KOPT-K1 (cell line): ENCODE data around the gene PNCK.
"Not testable (repeated sequence)": the region's sequence is repeated elsewhere in the genome, so short reads cannot be mapped to it uniquely, and the experiment has no call there.

Experiments
- H3K27ac ChIP-seq: fragments of 200-600 bp; sonication (generic); 2 replicates; pipeline ENCODE4 v1.5.1; 2016; ENCODE audit warnings: antibody characterized with exemption, mild to moderate bottlenecking, low read depth, low read length; ENCODE audit not compliant: poor library complexity, severe bottlenecking
- H3K36me3 ChIP-seq: fragments of 200-600 bp; sonication (generic); 2 replicates; pipeline ENCODE4 v1.5.1; 2017; ENCODE audit warnings: antibody characterized with exemption, mild to moderate bottlenecking, low read length, moderate library complexity; ENCODE audit not compliant: insufficient read depth
- H3K9me3 ChIP-seq: fragments of 200-600 bp; sonication (generic); 2 replicates; pipeline ENCODE4 v1.5.1; 2017; ENCODE audit warnings: antibody characterized with exemption, low read length, mild to moderate bottlenecking; ENCODE audit not compliant: insufficient read depth, poor library complexity, severe bottlenecking

PNCK gene

DNA sequence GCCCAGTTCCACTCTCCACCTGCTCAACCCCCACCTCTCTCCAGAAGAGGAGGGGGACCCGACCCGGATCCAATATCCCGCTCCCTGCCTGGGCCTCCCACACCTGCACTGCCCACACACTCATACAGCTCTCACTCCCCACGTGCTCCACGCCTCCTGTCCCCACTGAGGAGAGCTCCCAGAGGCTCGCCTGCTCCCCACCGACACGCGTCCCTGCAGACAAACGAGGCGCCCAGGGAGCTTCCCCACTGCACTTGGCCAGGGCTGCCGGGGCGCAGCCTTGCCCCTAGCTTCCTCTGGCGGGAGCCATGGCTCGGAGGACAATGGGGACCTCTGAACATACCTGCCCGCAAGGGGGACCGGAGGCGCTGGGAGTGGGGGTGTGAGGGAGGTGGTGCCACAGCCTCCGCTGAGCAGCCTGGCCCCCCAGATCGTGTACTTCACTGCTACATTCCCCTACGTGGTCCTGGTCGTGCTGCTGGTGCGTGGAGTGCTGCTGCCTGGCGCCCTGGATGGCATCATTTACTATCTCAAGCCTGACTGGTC, 19.1 kb upstream of the PNCK start:
- H3K9me3 ChIP-seq: no peaks in the 10 kb centered on the region
- peaks cover 6% of the 10 kb centered on the region; the same call in 1 of the 2 replicates for H3K36me3 ChIP-seq
- H3K27ac ChIP-seq: no peak overlapping the region

GRCh38 chrX:153692003-153692402, 18.4 kb upstream of the PNCK start:
- H3K27ac ChIP-seq: no peak overlapping the region
- H3K9me3 ChIP-seq: no peaks in the 10 kb centered on the region
- no peaks in the 10 kb centered on the region; the same call in 1 of the 2 replicates for H3K36me3 ChIP-seq

- H3K9me3 ChIP-seq, H3K36me3 ChIP-seq: not testable (repeated sequence)
These were observed 17.6 kb upstream of the PNCK start for GRCh38 chrX:153691032-153691827.

DNA sequence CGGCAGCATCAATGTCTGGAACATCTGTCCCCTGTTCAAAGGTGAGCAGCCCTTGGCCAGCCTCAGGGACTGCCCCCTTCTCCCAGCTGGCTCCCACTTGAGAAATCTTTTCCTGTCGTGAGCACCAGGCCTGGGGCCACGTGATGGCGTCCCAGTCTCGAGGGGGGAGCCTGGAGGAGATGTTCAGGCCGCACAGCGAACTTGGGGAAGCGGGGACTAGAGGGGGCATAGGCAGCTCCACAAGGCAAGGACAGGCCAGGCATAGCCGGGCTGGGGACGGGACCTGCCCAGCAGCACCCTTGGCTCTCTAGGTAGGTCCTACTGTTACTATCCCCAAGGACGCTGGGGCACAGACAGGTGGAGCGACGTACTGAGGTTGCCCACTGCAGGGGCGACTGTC, 16.9 kb upstream of the PNCK start:
- no peaks in the 10 kb centered on the region; the same call in 1 of the 2 replicates for H3K36me3 ChIP-seq
- no peaks in the 10 kb centered on the region for H3K9me3 ChIP-seq
- H3K27ac ChIP-seq: no peak overlapping the region

More at GRCh38 chrX:153691032-153691827, 17.6 kb upstream of the PNCK start:
- not testable (repeated sequence) for H3K27ac ChIP-seq

DNA sequence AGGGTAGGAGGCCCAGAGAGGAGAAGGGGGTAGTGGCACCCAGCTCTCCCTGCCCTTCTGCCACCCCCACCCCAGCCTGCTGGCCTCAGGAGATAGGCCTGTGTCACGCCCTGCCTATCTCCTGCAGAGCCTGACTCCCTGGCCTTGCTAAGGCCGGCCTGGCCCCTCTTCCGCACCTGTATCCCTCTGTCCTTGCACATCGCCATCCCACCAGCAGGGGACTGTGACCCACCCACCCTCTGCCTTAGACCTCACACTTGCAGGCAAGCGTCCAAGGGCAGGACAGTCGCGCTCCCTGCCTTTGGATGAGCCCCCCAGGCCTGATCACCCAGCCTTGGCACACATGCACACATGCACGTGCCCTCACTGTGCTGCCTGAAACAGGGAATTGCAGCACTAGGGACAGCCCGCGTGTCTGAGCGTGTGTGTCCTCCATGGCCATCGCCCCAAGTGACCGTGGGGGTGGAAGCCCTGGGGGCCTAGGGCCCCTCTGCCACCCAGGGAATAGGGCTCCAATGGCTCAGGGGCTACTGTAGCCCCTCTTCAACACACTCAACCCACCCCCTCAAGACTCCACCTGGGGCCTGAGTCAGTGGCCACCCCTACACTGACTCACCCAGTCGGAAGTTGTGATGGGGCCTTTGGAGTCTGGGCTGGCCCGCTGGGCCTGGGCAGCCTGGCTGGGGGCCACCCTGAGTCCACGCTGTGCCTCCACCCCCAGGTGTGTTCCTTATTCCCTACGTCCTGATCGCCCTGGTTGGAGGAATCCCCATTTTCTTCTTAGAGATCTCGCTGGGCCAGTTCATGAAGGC, 16.2 kb upstream of the PNCK start:
- Histone ChIP-seq H3K9me3 (no peaks in the 10 kb centered on the region), H3K27ac (no peak overlapping the region), H3K36me3 (no peaks in the 10 kb centered on the region)

DNA sequence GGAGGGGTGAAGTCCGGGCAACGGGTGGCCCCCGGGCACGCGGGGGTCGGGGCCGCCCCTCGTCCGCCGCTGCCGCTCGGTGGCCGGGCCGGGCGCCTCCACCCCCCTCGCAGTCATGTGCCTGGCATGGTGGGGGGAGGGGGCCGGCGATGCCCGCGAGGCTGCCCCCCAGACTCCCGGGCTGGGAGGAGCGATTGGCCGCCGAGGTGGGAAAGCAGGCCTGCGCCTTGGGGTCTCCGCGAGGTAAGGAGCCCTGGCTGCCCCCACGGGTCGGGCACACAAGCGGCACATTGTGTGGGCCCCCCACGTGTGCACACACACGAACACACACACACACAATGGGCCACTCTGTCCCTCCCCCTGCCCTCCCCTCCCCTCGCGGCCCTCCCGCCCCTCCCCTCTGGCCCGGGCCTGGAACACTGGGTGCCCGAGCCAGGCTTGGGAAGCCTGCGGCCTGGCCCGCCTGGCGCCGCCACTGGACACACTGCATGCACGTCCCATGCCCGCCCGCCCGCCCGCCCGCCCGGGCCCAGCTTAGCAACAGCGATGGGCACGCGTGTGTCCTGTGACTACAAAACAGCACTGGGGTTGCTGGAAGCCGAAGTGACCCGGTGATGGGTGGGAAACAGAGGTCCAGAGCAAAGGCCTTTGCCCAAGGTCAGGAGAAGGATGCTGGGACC, 15.4 kb upstream of the PNCK start:
- Histone ChIP-seq H3K27ac (no peak overlapping the region), H3K9me3 (no peaks in the 10 kb centered on the region), H3K36me3 (no peaks in the 10 kb centered on the region)

GRCh38 chrX:153688506-153688905, 14.9 kb upstream of the PNCK start:
- Histone ChIP-seq H3K9me3 (peaks cover 5% of the 10 kb centered on the region), H3K36me3 (no peaks in the 10 kb centered on the region), H3K27ac (no peak overlapping the region)

GRCh38 chrX:153688071-153688470, 14.5 kb upstream of the PNCK start:
- no peaks in the 10 kb centered on the region for H3K36me3 ChIP-seq
- no peak overlapping the region for H3K27ac ChIP-seq
- peaks cover 6% of the 10 kb centered on the region for H3K9me3 ChIP-seq

DNA sequence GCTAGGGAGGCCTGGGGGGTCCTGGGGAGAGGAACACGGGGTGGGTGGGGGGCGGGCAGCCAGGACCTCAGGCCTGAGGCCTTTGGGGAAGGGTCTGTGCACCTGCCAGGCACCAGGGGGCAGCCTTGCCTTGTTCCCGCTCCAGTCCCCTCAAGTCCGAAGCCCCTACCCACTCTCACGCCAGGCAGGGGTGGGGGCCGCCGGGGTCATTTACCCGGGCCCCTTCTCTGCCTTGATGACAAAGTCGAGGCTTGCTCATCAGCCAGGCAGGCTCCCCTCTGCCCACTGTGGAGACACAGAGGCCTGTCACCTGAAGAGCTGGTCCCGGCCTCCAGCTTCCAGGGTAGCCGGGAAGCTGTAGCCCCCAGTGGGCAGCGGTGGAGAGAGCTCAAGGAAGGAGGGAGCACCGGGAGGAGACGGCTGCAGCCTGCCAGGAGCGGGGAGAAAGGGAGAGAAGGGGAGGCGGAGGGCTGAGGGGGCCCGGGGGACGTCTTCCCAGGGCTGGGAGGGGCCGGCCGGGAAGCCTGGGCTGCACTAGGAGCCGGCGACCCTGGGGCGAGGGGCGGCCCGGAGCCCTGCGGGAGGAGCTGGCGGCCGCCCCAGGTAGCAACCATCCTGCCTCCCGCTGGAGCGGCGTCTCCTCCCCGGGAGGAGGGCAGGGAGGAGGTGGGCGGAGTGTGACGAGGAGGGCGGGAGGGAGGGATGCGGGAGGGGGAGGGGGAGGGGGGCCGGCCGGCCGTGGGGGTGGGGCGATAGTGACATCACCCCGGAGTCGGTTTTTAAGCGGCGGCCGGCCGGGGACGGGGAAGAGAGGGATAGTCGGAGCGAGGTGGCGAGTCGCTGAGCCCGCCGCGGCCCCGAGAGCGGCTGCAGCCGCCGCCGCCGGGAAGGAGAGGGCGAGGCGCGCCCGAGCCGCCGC, 13.8 kb upstream of the PNCK start, which contains the start of gene SLC6A8:
Gene SLC6A8 (plus strand): TSS at position 806 of the 919 bp plus-strand sequence. CDS start 649 bp downstream, outside the sequence.
- Histone ChIP-seq H3K27ac (no peak within 1 kb of the TSS), H3K36me3 (no peaks in the 10 kb centered on the region)

GRCh38 chrX:153686711-153687110, 13.1 kb upstream of the PNCK start:
- H3K9me3 ChIP-seq: peaks cover 6% of the 10 kb centered on the region
- H3K36me3 ChIP-seq: no peaks in the 10 kb centered on the region
- H3K27ac ChIP-seq: no peak overlapping the region

More for the DNA sequence above, 13.8 kb upstream of the PNCK start, which contains the start of gene SLC6A8:
- H3K9me3 ChIP-seq: peaks cover 6% of the 10 kb centered on the region

- Histone ChIP-seq H3K9me3 (peaks cover 6% of the 10 kb centered on the region), H3K36me3 (no peaks in the 10 kb centered on the region), H3K27ac (no peak overlapping the region)
These were observed 12.4 kb upstream of the PNCK start for GRCh38 chrX:153685751-153686696.

DNA sequence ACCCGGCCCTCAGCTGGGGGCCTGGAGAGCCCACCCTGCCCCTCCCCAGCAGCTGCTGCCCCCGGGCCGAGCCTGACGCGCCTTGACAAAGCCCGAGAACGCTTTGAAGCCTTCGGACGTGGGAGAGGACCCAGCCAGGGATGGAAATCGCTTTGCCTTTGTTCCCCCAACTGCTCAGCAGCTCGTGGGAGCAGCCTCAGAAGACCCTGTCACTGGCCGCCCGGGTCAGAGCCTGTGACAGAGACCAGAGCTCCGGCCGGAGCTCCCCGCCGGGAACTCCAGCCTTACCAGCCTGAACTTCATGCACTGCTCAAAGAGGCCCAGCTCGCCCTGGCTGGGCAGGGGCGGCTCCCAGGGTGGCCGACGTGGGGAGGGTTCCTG, 11.5 kb upstream of the PNCK start:
- H3K27ac ChIP-seq: no peak overlapping the region
- no peaks in the 10 kb centered on the region for H3K36me3 ChIP-seq
- peaks cover 6% of the 10 kb centered on the region for H3K9me3 ChIP-seq

DNA sequence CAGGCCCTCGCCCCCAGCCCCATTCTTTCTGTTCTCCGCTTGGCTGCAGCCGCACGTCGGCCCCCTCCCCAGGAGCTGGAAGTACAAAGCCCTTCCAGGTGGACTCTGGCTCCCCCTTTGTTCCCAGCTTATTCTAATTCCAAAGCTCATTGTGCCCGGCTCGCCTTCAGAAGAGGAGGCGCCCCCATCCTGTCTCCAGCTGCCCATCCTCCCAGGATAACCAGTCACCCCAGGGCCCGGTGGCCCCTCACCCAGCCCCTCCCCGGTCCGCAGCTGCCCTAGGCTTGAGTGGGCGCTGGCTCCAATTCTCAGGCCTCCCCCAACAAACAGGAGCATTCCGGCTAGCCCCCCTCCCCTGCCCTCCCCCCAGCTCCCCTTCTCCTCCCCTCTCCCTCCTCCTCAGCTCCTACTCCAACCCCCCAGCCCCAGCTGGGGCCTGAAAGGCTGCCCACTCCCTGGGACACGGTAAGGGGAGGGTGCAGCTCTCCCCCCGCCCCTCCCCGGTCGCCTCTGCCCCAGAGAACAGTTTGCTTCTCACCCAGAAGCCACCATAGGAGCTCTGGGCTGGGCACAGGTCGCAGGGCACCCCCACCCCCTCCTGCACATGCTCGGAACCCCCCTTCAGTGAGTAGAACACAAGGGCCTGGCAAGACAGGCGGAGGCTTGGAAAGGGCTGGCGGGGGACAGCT, 11.0 kb upstream of the PNCK start:
- peaks cover 6% of the 10 kb centered on the region for H3K9me3 ChIP-seq
- no peak overlapping the region for H3K27ac ChIP-seq
- H3K36me3 ChIP-seq: no peaks in the 10 kb centered on the region
